Subcutaneous abdominal adipose tissue (tissue), 5 donors: Measurements from ENCODE around the gene QRFP.
"Not testable (repeated sequence)": the region's sequence is repeated elsewhere in the genome, so short reads cannot be mapped to it uniquely, and the experiment has no call there.

Source experiments
- H3K27ac ChIP-seq: one replicate; pipeline ENCODE4 v1.7.0; 2013; ENCODE audit warnings: low read depth, mild to moderate bottlenecking, inconsistent platforms, low read length, moderate library complexity
- H3K27me3 ChIP-seq, 5 donors: one replicate each; pipeline ENCODE4 v1.7.0; 2013; ENCODE audit warnings: low read length in 5 of 5, inconsistent platforms in 1 of 5; ENCODE audit not compliant: control insufficient read depth in 5 of 5, insufficient read depth in 4 of 5
- H3K36me3 ChIP-seq, 5 donors: one replicate each; pipeline ENCODE4 v1.7.0; 2013; ENCODE audit warnings: low read length in 5 of 5; ENCODE audit not compliant: control insufficient read depth in 5 of 5, insufficient read depth in 5 of 5
- H3K4me1 ChIP-seq, 5 donors: one replicate each; pipeline ENCODE4 v1.7.0; 2013; ENCODE audit warnings: low read length in 5 of 5, mild to moderate bottlenecking in 3 of 5, moderate library complexity in 1 of 5; ENCODE audit not compliant: control insufficient read depth in 5 of 5, insufficient read depth in 5 of 5
- H3K4me3 ChIP-seq, 5 donors: one replicate each; pipeline ENCODE4 v1.7.0; 2013; ENCODE audit warnings: low read length in 5 of 5, low read depth in 1 of 5
- H3K9ac ChIP-seq, 5 donors: one replicate each; pipeline ENCODE4 v1.7.0; 2013; ENCODE audit warnings: low read length in 5 of 5, mild to moderate bottlenecking in 4 of 5, moderate library complexity in 3 of 5
- H3K9me3 ChIP-seq, 5 donors: one replicate each; pipeline ENCODE4 v1.7.0; 2013; ENCODE audit warnings: low read length in 5 of 5; ENCODE audit not compliant: control insufficient read depth in 5 of 5
- donor health status: healthy.
- donor health status: healthy.
- donor health status: healthy.
- donor health status: healthy.
- donor health status: healthy.

The QRFP gene

DNA sequence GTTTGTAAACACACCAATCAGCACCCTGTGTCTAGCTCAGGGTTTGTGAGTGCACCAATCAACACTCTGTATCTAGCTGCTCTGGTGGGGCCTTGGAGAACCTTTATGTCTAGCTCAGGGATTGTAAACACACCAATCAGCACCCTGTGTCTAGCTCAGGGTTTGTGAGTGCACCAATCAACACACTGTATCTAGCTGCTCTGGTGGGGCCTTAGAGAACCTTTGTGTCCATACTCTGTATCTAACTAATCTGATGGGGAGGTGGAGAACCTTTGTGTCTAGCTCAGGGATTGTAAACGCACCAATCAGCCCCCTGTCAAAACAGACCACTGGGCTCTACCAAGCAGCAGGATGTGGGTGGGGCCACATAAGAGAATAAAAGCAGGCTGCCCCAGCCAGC, 14.1 kb upstream of the QRFP start:
- not testable (repeated sequence) for H3K9ac ChIP-seq, H3K9me3 ChIP-seq, H3K4me3 ChIP-seq, H3K27ac ChIP-seq, H3K36me3 ChIP-seq
- Histone ChIP-seq H3K27me3 (peaks cover 5 to 32% (median 15%) of the 10 kb centered on the region in 5 donors), H3K4me1 (peaks cover 0 to 13% (median 0%) of the 10 kb centered on the region in 5 donors)

DNA sequence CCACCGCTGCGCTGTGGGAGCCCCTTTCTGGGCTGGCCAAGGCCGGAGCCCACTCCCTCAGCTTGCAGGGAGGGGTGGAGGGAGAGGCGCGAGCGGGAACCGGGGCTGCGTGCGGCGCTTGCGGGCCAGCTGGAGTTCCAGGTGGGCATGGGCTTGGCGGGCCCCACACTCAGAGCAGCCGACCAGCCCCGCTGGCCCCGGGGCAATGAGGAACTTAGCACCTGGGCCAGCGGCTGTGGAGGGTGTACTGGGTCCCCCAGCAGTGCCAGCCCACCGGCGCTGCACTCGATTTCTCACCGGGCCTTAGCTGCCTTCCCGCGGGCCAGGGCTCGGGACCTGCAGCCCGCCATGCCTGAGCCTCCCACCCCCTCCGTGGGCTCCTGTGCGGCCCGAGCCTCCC, 13.4 kb upstream of the QRFP start:
- H3K9me3 ChIP-seq, H3K9ac ChIP-seq, H3K4me3 ChIP-seq, H3K36me3 ChIP-seq, H3K27ac ChIP-seq: not testable (repeated sequence)
- peaks cover 5 to 35% (median 20%) of the 10 kb centered on the region in 5 donors for H3K27me3 ChIP-seq
- peaks cover 0 to 13% (median 0%) of the 10 kb centered on the region in 5 donors for H3K4me1 ChIP-seq

DNA sequence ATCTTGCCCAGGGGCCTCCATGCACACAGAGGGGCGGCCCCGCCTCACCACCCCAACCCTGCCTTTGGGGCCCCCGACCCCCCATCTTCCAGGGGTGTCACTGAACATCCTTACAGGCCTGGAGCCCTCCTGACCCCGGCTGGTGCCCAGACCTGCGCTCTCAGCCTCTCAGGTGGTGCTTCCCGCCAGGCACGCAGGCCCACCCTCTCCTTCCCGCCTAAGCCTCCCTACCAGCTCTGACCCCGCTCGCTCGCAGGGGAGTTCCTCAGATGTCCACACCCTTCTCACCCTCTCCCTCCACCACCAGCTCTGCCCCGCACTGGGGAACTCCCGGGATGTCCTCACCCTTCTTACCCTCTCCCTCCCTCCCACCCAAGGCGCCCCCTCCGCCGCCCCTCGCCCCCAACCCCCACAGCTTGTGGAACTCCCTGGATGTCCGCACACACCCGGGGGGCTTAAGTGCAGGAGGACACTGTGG, 12.3 kb upstream of the QRFP start:
- Histone ChIP-seq H3K4me3 (no peak overlapping the region), H3K9me3 (no peaks in the 10 kb centered on the region), H3K27ac (no peak overlapping the region), H3K4me1 (peaks cover 0 to 10% (median 0%) of the 10 kb centered on the region in 5 donors), H3K36me3 (no peaks in the 10 kb centered on the region), H3K9ac (no peak overlapping the region), H3K27me3 (peaks cover 3 to 37% (median 17%) of the 10 kb centered on the region in 5 donors)

DNA sequence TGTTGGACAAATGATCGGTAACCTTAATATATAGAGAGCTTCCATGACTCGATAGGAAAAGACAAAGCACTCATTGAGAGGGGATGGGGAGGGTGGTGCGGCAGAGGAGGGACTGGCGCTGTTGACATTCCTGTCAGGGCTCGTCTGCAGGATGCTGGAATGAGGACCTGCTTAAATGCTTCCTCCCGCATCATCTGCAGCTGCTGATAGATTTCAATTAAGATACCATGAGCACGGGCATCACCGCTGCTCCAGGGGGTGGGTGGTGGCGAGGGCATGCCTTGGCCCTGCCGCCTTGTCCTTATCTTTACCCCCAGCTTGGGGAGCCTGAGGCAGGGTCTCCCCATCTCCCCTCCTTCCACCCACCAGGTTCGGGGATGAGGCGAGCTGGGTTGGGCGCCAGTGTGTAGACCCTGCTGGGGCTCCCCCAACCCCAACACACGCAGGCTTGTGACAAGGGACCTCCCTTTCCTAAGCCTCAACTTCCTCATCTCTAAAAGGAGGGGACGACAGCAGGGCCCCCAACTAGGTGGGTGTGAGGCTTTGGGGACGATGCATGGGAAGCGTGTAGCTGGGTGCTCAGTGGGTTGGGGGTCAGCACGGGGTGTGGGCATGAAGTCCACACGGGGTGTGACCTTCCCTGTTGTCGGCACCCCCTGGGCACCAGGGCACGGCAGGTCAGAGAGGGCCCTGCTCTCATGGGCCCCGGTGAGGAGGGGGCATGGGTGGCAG, 11.7 kb upstream of the QRFP start:
- Histone ChIP-seq H3K4me1 (peaks cover 0 to 4% (median 0%) of the 10 kb centered on the region in 5 donors), H3K4me3 (no peak overlapping the region), H3K9ac (no peak overlapping the region), H3K9me3 (no peaks in the 10 kb centered on the region), H3K27ac (no peak overlapping the region), H3K36me3 (no peaks in the 10 kb centered on the region), H3K27me3 (peaks cover 0 to 37% (median 23%) of the 10 kb centered on the region in 5 donors)

DNA sequence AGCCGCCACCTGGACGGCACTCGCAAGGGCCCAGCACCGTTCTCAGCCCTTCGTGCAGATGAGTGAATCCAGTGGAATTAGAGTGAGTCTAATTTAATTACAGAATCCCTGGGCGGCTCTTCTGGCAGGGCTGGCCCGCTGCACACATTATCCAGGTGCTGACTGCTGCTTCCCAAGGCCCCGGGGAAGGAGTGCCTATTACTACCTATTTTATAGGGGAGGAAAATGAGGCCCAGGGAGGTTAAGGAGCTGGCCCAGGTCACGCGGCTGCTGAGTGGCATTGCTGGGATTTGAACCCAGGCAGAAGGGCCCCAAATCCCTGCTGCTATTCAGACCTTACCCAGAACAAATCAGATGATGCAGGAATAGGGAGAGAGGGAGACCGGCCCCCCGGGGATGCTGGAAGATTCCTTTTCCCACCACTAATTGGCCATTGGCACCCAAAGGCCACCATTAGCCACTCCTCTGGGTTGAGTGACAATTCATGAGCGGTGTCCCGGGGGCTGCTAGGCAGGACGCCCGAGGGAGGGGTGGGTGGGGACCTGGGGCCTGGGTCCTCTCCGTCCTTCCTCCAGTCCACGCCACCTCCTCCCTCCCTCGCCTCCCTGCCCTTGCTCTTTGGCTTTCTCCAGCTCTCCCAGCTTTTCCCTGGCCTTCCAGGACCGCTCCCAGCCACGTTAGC, 10.3 kb upstream of the QRFP start:
- no peaks in the 10 kb centered on the region for H3K36me3 ChIP-seq
- no peaks in the 10 kb centered on the region for H3K4me1 ChIP-seq
- H3K9ac ChIP-seq, result no peak overlapping the region
- H3K27me3 ChIP-seq, result peaks cover 7 to 46% (median 36%) of the 10 kb centered on the region in 5 donors
- H3K9me3 ChIP-seq, result no peaks in the 10 kb centered on the region
- H3K27ac ChIP-seq, result no peak overlapping the region
- H3K4me3 ChIP-seq, result no peak overlapping the region

DNA sequence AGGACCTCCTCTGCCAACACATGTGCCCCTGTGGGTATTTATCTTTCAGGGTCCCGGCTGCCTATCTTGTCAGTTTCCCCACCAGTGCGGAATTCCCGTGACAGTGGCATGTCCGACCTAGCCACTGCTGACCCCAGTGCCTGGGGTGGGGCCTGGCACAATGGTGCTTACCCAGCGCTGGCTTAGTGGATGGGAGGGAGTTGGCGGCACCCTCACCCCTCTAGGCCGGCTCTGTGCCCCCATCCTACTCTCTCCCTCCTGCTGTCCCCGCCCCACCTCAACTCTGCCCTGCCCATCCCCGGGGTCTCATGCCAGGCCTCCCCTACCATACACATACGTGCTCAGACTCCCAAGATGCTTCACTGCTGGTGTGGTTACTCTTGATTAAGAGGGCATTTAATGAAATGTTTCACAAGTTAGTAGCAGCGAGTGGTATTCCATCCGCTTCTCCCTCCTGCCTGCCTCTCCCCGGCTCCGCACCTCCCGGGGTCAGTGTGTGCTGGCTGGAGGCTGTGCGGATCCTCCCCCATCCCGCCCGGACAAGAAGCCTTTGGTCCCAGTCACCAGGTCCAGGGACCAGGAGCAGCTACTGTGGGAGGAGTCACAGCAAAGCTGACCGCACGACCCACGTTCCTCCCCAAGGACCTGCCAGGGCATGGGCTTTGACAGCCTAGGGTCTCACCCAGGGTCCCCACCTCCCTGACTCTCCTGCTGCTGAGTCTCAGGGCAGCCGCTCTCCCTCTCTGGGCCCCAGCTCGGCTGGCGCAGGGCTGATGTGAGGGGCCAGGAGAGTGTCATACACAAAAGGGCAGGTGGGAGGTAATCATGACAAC, 9.5 kb upstream of the QRFP start:
- Histone ChIP-seq H3K9me3 (no peaks in the 10 kb centered on the region), H3K4me1 (no peaks in the 10 kb centered on the region), H3K4me3 (no peak overlapping the region), H3K27me3 (peaks cover 7 to 49% (median 39%) of the 10 kb centered on the region in 5 donors), H3K9ac (no peak overlapping the region), H3K27ac (no peak overlapping the region), H3K36me3 (no peaks in the 10 kb centered on the region)

DNA sequence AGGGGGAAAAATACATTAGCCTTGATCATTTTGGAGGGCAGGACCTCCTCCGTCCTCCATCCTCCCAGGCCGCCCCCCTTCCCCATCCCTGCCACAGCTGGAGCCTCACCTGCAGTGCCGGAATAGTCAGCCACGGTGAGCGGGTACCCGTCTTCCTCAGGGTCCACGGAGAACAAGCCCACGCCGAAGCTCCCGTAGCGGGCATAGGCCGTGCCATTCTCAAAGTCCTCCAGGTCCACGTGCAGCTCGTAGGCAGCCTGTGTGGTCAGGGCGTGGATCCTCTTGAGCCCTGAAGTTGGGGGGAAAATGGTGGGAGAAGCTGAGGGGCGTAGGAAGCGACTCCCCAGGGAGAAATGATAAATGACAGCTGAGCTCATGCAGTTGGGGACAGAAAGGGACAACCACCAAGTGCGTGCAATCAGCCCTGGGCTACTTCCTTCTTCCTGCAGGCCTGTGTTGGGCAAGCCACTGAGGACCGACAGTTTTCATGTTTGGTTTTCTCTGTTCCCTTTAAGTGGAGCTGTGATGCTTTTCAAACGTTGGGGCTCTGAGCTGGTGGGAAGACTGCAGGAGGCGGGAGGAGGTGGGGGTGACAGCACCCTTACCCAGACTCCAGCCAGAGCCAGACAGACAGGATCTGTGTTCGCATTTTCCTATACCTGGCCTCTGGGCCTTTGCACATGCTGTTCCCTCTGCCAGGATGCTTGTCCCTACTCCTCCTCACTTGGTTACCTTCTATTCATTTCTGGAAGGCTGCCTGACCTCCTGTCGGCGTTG, 8.7 kb upstream of the QRFP start:
- Histone ChIP-seq H3K4me1 (no peaks in the 10 kb centered on the region), H3K4me3 (no peak overlapping the region), H3K36me3 (no peaks in the 10 kb centered on the region), H3K9me3 (no peaks in the 10 kb centered on the region), H3K27me3 (peaks cover 12 to 56% (median 46%) of the 10 kb centered on the region in 5 donors), H3K27ac (no peak overlapping the region), H3K9ac (no peak overlapping the region)

DNA sequence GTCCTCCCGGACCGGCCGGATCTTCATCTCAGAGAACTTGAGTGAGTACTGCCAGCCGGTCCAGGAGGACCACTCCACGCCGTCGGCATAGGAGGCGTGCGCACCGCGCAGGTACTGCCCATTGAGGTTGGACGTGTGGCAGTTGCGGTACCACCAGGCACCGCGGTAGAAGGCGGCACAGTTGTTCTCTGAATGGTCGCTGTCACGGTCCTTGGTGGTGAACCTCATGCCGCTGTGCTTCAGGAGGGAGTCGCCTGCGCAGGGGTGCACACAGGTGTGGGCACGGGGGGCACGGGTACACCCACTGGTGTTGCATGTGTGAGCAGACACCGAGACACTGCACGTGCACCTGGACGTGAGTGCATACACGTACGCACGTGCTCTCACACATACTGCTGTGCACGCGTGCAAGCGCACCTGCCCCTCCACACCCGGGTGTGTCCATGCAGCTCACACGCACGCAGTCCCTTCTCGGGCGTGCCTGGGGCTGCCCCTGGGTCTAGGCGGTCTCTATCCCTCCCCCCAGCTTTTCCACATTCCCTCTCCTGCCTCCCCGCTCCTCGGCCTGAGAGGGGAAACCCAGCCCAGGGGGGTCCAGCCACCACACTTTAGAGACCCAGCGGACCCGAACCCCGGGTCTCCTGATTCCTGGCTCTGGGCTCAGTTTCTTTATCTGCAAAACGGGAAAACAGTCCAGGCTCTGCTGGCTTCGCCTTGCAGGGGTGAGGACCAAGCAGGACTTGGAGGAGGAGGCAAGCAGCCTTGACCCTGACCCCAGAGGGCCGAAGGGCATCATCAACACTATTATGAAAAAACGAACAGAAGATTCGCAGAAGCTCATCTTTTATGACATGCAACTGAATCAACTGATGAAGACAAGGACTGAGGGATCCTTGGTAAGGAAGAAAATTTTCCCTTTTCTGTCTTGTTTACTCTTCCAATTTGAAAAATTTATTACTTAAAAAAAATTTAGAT, 7.7 kb upstream of the QRFP start:
- no peak overlapping the region for H3K9ac ChIP-seq
- no peak overlapping the region for H3K27ac ChIP-seq
- H3K36me3 ChIP-seq, result no peaks in the 10 kb centered on the region
- no peaks in the 10 kb centered on the region for H3K9me3 ChIP-seq
- H3K27me3 ChIP-seq, result peaks cover 16 to 62% (median 49%) of the 10 kb centered on the region in 5 donors
- H3K4me1 ChIP-seq, result no peaks in the 10 kb centered on the region
- no peak overlapping the region for H3K4me3 ChIP-seq
